ENCODE results near the gene ZKSCAN3.
"Not testable (repeated sequence)": the region's sequence is repeated elsewhere in the genome, so short reads cannot be mapped to it uniquely, and the experiment has no call there.

ZKSCAN3 gene

GRCh38 chr6:28401172-28401571 lies 51.4 kb downstream of the ZKSCAN3 start:
- DNase-seq = no peak
- intact Hi-C loops (cut with DNase I) = no loop called here

- intact Hi-C loops (cut with DNase I) = no loop called here
- no peak for DNase-seq
Measured at GRCh38 chr6:28402197-28402596, 52.5 kb downstream of the ZKSCAN3 start.

GRCh38 chr6:28403923-28404322 lies 54.2 kb downstream of the ZKSCAN3 start:
- DNase-seq; intact Hi-C loops (cut with DNase I): not testable (repeated sequence)

- DNase-seq = no peak
Measured at GRCh38 chr6:28407401-28407800, 57.7 kb downstream of the ZKSCAN3 start.

GRCh38 chr6:28408076-28408802 lies 58.5 kb downstream of the ZKSCAN3 start:
- intact Hi-C loops (cut with DNase I) = no loop called here

More at GRCh38 chr6:28407401-28407800, 57.7 kb downstream of the ZKSCAN3 start:
- intact Hi-C loops (cut with DNase I) = no loop called here

GRCh38 chr6:28410767-28411166 lies 61.0 kb downstream of the ZKSCAN3 start:
- DNase-seq = no peak
- intact Hi-C loops (cut with DNase I) = no loop called here

More at GRCh38 chr6:28408076-28408802, 58.5 kb downstream of the ZKSCAN3 start:
- DNase-seq = no peak

- DNase-seq = no peak
- intact Hi-C loops (cut with DNase I) = no loop called here
Measured at GRCh38 chr6:28413681-28414080, 63.9 kb downstream of the ZKSCAN3 start.

Measured in head of caudate nucleus (tissue), 42 donors.